H4 (cell line): ENCODE measurements around the gene FNDC7. TPM values are rescaled to one million over a fixed set of nuclear protein-coding genes. Genes with fewer than 3 reads are reported as not detected.
"Not testable (repeated sequence)": the region's sequence is repeated elsewhere in the genome, so short reads cannot be mapped to it uniquely, and the experiment has no call there.

Experiments used
- DNase-seq: peaks from one replicate; pipeline ENCODE4 v3.0.0-alpha.2; 2015; ENCODE audit warnings: low spot score
- total RNA-seq: library from RNA; depleted of rRNA; stranded (reverse); fragments of >200 nt; shearing (Covaris generic); gene quantifications from 2 replicates; pipeline ENCODE4 v1.2.3, GENCODE V29; 2014

The FNDC7 gene
- total RNA-seq, 1 experiment from 2014 or later, result not detected

- DNase-seq, result no peak
These were observed 13.1 kb upstream of the FNDC7 start for GRCh38 chr1:108699375-108700332.

GRCh38 chr1:108701176-108701849 is 11.4 kb upstream of the FNDC7 start:
- DNase-seq, result no peak

GRCh38 chr1:108702109-108702508 is 10.6 kb upstream of the FNDC7 start:
- DNase-seq, result not testable (repeated sequence)

- DNase-seq, result no peak
These were observed 8.8 kb upstream of the FNDC7 start for GRCh38 chr1:108703939-108704338.

- peak; percentile 14 for DNase-seq
These were observed 8.2 kb upstream of the FNDC7 start for GRCh38 chr1:108704496-108704895.

GRCh38 chr1:108706643-108707042 is 6.1 kb upstream of the FNDC7 start:
- no peak for DNase-seq

GRCh38 chr1:108708691-108709660 is 3.7 kb upstream of the FNDC7 start:
- DNase-seq, result no peak

GRCh38 chr1:108715932-108716331 is 3.2 kb downstream of the FNDC7 start:
- no peak for DNase-seq

GRCh38 chr1:108716437-108717230 is 3.9 kb downstream of the FNDC7 start:
- DNase-seq, result no peak

- DNase-seq, result no peak
These were observed 5.1 kb downstream of the FNDC7 start for GRCh38 chr1:108717774-108718316.

- no peak for DNase-seq
These were observed 6.4 kb downstream of the FNDC7 start for GRCh38 chr1:108718927-108719655.

GRCh38 chr1:108719656-108720435 is 7.1 kb downstream of the FNDC7 start:
- DNase-seq, result peak; percentile 55

GRCh38 chr1:108722292-108722691 is 9.6 kb downstream of the FNDC7 start:
- no peak for DNase-seq

GRCh38 chr1:108725906-108726305 is 13.2 kb downstream of the FNDC7 start:
- DNase-seq, result no peak

GRCh38 chr1:108728327-108728923 is 15.7 kb downstream of the FNDC7 start:
- DNase-seq, result no peak

GRCh38 chr1:108729481-108729880 is 16.8 kb downstream of the FNDC7 start:
- no peak for DNase-seq

GRCh38 chr1:108732398-108732797 is 19.7 kb downstream of the FNDC7 start:
- DNase-seq, result no peak

GRCh38 chr1:108734171-108734865 is 21.6 kb downstream of the FNDC7 start:
- DNase-seq, result no peak
